Upper lobe of left lung (tissue), 6 donors: Measurements from ENCODE around the gene SNRNP48. TPM values are rescaled to one million over a fixed set of nuclear protein-coding genes. Genes with fewer than 3 reads are reported as not detected.
A peak's percentile ranks its signal among the peaks of the same experiment; 100 is the strongest.

Source experiments
- ATAC-seq, 2 donors: fragments of 200-7000 bp; cut with Tn5 transposase; one replicate each; pipeline ENCODE4 v1.9.1; 2022; ENCODE audit warnings: mild to moderate bottlenecking in 2 of 2, moderate library complexity in 2 of 2; ENCODE audit not compliant: low FRiP score in 2 of 2
- DNase-seq, 2 donors: peaks; one replicate each; pipeline ENCODE4 v3.0.0-alpha.2; 2019 to 2020
- H3K27ac ChIP-seq, 4 donors: fragments of 200-600 bp; sonication (generic); one replicate each; pipeline ENCODE4 v1.5.1; 2016 to 2019
- H3K27me3 ChIP-seq, 4 donors: fragments of 200-600 bp; sonication (generic); one replicate each; pipeline ENCODE4 v1.5.1; 2017 to 2019
- H3K36me3 ChIP-seq, 4 donors: fragments of 200-600 bp; sonication (generic); one replicate each; pipeline ENCODE4 v1.5.1; 2016 to 2019
- H3K4me1 ChIP-seq, 4 donors: fragments of 200-600 bp; sonication (generic); one replicate each; pipeline ENCODE4 v1.5.1; 2018 to 2019
- H3K4me3 ChIP-seq, 4 donors: fragments of 200-600 bp; sonication (generic); one replicate each; pipeline ENCODE4 v1.5.1; 2017 to 2019; ENCODE audit warnings: mild to moderate bottlenecking in 2 of 4, moderate library complexity in 1 of 4
- H3K9me3 ChIP-seq, 4 donors: fragments of 200-600 bp; sonication (generic); one replicate each; pipeline ENCODE4 v1.5.1; 2018 to 2019
- EP300 ChIP-seq, 4 donors: sonication (generic); formaldehyde crosslinking; IDR thresholded peaks; one replicate each; pipeline ENCODE4 v1.5.1; 2017; ENCODE audit warnings: antibody characterized with exemption in 4 of 4, control low read depth in 2 of 4
- POLR2A ChIP-seq, 4 donors: fragments of 450-650 bp; IDR thresholded peaks; one replicate each; pipeline ENCODE4 v1.5.1; 2016 to 2017; ENCODE audit warnings: antibody characterized with exemption in 4 of 4, mild to moderate bottlenecking in 2 of 4
- POLR2AphosphoS5 ChIP-seq, 2 donors: sonication (generic); formaldehyde crosslinking; IDR thresholded peaks; one replicate each; pipeline ENCODE4 v1.5.1; 2017; ENCODE audit warnings: antibody characterized with exemption in 2 of 2
- WGBS, 2 donors: methylation state at CpG; one replicate each; pipeline ENCODE4 v1.1.5; 2017 to 2018; 5-methylcytosine and 5-hydroxymethylcytosine counted together
- total RNA-seq, 6 donors: library from RNA; depleted of rRNA in 4 of 6; stranded (reverse); fragments of >200 nt in 4 of 6; gene quantifications; one replicate each; pipeline versions ENCODE4 v1.1.0 to v1.2.1, GENCODE V29; 2016 to 2021
- TF ChIP-seq, protein P1 (sequence below), 6 experiments: fragments of 450-650 bp in 4 of 6; fragments of 200-600 bp in 2 of 6; sonication (generic) in 2 of 6; IDR thresholded peaks; one replicate each; pipeline ENCODE4 v1.5.1; 2016 to 2019; ENCODE audit warnings: antibody characterized with exemption in 6 of 6
- donor health status: DM: no; HTN: no; CAD: no; lungs with moderate emphysema.
- donor health status: DM: no; HTN: yes; CAD: no; lungs with severe emphysema.

SNRNP48 gene
- total RNA-seq, 6 donors from 2014 or later = 1.3 to 23.0 (median 10.2) TPM

DNA sequence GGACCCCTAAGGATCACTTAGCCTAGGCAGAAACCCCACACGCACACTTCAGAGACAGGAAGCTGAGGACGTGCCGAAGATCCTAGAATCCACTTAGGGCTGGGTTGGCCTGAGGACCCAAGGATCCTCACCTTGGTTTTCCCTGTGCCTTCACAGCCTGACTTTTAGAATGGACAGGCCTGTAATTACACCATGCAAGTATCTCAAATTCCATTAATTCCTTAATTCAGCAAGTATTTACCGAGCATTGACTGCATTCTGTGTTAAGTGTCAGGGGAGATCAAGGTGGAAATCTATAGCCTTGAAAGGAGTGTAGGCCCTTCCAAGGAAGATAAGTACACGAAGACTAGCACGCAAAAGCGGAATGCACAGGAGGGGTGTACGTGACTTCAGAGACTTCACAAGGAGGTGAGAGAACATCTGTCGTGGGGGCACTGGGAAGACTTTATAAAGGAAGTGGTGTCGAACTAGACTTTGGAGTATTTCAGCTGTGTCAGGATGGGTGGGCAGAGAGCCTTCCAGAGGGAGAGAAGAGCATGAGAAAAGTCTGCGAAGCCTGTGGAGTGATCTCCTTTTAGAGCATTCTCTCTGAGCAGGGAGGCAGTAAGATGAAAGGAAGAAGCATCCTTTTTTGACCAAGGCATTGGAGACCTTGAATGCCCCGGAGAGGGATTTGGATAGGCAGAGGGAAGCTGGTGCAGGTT, 44.5 kb upstream of the SNRNP48 start:
- Histone ChIP-seq H3K27me3 (peaks cover 0 to 25% (median 10%) of the 10 kb centered on the region in 4 donors), H3K4me3 (no peak overlapping the region), H3K36me3 (no peaks in the 10 kb centered on the region), H3K27ac (no peak overlapping the region), H3K9me3 (no peaks in the 10 kb centered on the region), H3K4me1 (peaks cover 10 to 34% (median 27%) of the 10 kb centered on the region in 4 donors)
- ATAC-seq (no peak), DNase-seq (no peak)
- TF ChIP-seq POLR2AphosphoS5 (IDR thresholded peaks at IDR 0.05) (no peak), EP300 (IDR thresholded peaks at IDR 0.05) (no peak), POLR2A (IDR thresholded peaks at IDR 0.05) (no peak)
- TF ChIP-seq, protein P1, sequence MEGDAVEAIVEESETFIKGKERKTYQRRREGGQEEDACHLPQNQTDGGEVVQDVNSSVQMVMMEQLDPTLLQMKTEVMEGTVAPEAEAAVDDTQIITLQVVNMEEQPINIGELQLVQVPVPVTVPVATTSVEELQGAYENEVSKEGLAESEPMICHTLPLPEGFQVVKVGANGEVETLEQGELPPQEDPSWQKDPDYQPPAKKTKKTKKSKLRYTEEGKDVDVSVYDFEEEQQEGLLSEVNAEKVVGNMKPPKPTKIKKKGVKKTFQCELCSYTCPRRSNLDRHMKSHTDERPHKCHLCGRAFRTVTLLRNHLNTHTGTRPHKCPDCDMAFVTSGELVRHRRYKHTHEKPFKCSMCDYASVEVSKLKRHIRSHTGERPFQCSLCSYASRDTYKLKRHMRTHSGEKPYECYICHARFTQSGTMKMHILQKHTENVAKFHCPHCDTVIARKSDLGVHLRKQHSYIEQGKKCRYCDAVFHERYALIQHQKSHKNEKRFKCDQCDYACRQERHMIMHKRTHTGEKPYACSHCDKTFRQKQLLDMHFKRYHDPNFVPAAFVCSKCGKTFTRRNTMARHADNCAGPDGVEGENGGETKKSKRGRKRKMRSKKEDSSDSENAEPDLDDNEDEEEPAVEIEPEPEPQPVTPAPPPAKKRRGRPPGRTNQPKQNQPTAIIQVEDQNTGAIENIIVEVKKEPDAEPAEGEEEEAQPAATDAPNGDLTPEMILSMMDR (IDR thresholded peaks at IDR 0.05) = no peak
- WGBS, 2 donors = 84 to 91% methylated on average over 12 of the region's 12 CpGs

DNA sequence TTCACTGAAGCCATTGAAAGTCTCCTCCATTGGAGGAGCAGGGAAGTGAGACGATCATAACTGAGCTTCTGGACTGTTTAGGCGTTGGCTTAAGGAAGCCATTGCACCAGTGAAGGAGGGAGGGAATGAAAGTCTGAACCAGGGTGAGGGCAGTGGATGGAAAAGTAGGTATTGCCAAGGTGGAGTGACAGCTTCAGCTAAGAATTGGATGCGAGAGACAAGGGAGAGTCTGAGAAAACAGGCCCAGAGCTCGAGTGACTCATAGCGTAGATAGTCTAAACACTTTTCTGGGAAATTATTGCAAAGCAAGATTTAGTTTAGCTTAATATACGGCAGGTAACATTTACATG, 44.0 kb upstream of the SNRNP48 start:
- 84 to 87% methylated on average over 6 of the region's 6 CpGs for WGBS, 2 donors
- peaks cover 0 to 20% (median 9%) of the 10 kb centered on the region in 4 donors for H3K27me3 ChIP-seq
- DNase-seq = no peak

DNA sequence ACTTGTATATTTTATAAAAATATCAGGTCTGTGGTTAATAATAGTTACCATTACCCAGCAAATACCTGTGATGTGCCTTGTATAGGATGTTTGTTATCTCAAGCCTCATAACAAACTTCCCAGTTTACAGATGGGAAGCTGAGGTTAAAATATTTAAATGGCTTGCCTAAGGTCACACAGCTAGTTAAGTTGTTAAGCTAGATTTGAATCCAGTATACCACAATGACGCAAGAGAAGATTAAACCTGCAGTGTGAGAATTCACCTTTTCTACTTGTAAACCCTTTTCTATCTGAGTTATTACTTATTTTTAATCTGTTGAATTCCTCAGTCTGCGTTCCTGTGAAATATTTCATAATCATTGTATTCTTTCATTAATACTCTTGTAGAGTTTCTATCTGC, 43.6 kb upstream of the SNRNP48 start:
- ATAC-seq = no peak
- Histone ChIP-seq H3K36me3 (no peaks in the 10 kb centered on the region), H3K27me3 (peaks cover 0 to 17% (median 9%) of the 10 kb centered on the region in 4 donors), H3K4me3 (no peak overlapping the region), H3K27ac (no peak overlapping the region), H3K4me1 (peaks cover 9 to 25% (median 20%) of the 10 kb centered on the region in 4 donors), H3K9me3 (no peaks in the 10 kb centered on the region)
- TF ChIP-seq POLR2A (IDR thresholded peaks at IDR 0.05) = no peak
- no peak for TF ChIP-seq EP300 (IDR thresholded peaks at IDR 0.05)
- TF ChIP-seq, protein P1 (IDR thresholded peaks at IDR 0.05) = no peak
- TF ChIP-seq POLR2AphosphoS5 (IDR thresholded peaks at IDR 0.05) = no peak
- WGBS, 2 donors = 88 to 95% methylated on average over 2 of the region's 2 CpGs
- no peak for DNase-seq

More for the DNA sequence above, 44.0 kb upstream of the SNRNP48 start:
- peaks cover 10 to 29% (median 24%) of the 10 kb centered on the region in 4 donors for H3K4me1 ChIP-seq
- no peak overlapping the region for H3K4me3 ChIP-seq
- no peaks in the 10 kb centered on the region for H3K36me3 ChIP-seq
- no peak for ATAC-seq
- no peaks in the 10 kb centered on the region for H3K9me3 ChIP-seq
- TF ChIP-seq, protein P1 (IDR thresholded peaks at IDR 0.05) = no peak
- TF ChIP-seq EP300 (IDR thresholded peaks at IDR 0.05) (no peak), POLR2A (IDR thresholded peaks at IDR 0.05) (no peak), POLR2AphosphoS5 (IDR thresholded peaks at IDR 0.05) (no peak)
- no peak overlapping the region for H3K27ac ChIP-seq

DNA sequence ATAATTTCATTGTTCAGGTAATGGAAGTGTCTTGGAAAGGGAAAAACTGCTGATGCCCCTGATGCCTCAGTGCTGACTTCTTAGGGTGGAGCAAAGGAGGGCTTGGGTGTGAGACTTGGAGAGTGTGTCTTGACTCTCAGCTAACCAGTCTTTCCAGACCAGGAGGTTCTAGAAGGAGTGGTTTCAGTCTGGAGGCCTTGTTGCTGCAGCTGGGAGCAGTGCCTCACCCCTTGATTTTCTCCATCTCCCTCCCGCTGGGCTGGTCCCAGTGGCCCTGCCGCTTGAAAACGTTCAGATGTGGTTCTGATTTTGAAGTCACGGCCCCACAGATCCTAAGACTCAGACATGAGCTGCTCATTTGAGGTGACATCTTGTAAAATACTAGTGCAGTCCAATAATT, 43.1 kb upstream of the SNRNP48 start:
- Histone ChIP-seq H3K4me1 (peaks cover 7 to 20% (median 15%) of the 10 kb centered on the region in 4 donors), H3K27ac (no peak overlapping the region), H3K27me3 (peaks cover 0 to 12% (median 9%) of the 10 kb centered on the region in 4 donors), H3K4me3 (no peak overlapping the region), H3K36me3 (no peaks in the 10 kb centered on the region), H3K9me3 (no peaks in the 10 kb centered on the region)
- no peak for ATAC-seq
- WGBS, 2 donors = 83 to 85% methylated on average over 4 of the region's 4 CpGs
- peak in 1 of 2 donors; percentile 24 for DNase-seq
- TF ChIP-seq POLR2AphosphoS5 (IDR thresholded peaks at IDR 0.05) (no peak), POLR2A (IDR thresholded peaks at IDR 0.05) (no peak), EP300 (IDR thresholded peaks at IDR 0.05) (no peak)
- TF ChIP-seq, protein P1 (IDR thresholded peaks at IDR 0.05) = no peak

DNA sequence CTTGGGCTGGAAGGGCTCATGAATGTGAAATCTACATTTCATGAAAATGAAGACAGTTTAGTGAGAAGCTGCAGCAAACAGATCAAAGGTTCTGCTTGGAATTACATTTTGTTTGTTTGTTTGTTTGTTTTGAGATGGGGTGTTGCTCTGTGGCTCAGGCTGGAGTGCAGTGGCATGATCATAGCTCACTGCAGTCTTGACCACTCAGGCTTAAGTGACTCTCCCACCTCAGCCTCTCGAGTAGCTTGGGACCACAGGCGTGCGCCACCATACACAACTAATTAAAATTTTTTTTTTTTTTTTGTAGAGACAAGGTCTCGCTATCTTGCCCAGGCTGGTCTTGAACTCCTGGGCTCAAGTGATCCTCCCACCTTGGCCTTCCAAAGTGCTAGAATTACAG, 42.7 kb upstream of the SNRNP48 start:
- DNase-seq (no peak), ATAC-seq (no peak)
- WGBS, 2 donors = 91 to 95% methylated on average over 4 of the region's 4 CpGs
- peaks cover 0 to 8% (median 6%) of the 10 kb centered on the region in 4 donors for H3K27me3 ChIP-seq
- no peak overlapping the region for H3K4me3 ChIP-seq
- H3K27ac ChIP-seq = no peak overlapping the region
- peaks cover 7 to 16% (median 11%) of the 10 kb centered on the region in 4 donors for H3K4me1 ChIP-seq
- TF ChIP-seq EP300 (IDR thresholded peaks at IDR 0.05) (no peak), POLR2A (IDR thresholded peaks at IDR 0.05) (no peak), POLR2AphosphoS5 (IDR thresholded peaks at IDR 0.05) (no peak)
- TF ChIP-seq, protein P1 (IDR thresholded peaks at IDR 0.05) = no peak
- H3K9me3 ChIP-seq = no peaks in the 10 kb centered on the region
- H3K36me3 ChIP-seq = no peaks in the 10 kb centered on the region
